Measurements from ENCODE around the gene ARID1B.

Gene ARID1B

DNA sequence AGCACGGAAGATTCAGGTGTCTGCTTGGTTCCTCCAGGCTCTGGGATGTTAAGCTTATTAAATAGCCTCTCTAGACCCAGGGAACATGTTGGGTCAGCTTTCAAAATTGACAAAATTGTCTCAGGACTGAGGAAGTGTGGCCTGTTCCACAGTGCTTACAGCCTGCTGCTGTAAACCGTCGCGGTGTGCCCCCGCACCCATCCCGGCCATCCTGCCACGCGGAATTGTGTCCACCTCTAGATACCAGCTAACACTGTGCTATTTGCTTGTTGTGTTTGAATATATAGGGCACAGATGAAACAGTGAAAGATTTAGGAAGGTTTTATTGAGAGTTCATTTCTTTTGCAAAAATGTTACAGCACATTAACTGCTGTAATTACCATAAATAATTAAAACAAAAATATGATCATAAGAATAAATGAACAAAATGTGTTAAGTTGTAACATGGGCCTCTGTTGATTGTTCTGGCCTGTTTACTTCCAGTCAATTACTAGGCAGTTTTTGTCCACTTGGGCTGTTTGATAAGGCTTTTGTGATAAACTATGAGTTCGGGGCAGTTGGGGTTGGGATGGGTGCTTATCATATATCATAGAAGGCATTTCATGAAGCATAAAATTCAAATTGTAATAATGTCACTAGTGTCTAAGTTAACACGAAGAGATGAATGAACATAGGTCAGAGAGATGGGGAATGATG is 77.4 kb downstream of the ARID1B start:
- no peak for DNase-seq

DNA sequence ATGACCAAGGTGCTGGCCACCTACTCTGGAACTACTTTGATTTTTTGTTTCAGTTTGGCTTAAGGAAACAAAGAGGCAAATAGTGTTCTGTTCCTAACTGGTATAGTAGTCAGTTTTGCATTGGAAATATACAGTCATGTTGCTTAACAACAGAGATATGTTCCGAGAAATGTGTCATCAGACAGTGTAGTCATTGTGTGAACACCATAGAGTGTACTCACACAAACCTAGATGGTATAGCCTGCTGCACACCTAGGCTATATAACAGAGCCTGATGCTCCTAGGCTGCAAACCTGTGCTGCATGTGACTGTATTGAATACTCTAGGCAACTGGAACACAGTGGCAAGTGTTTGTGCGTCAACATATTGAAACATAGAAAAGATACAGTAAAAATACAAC is 80.4 kb downstream of the ARID1B start:
- DNase-seq = no peak

DNA sequence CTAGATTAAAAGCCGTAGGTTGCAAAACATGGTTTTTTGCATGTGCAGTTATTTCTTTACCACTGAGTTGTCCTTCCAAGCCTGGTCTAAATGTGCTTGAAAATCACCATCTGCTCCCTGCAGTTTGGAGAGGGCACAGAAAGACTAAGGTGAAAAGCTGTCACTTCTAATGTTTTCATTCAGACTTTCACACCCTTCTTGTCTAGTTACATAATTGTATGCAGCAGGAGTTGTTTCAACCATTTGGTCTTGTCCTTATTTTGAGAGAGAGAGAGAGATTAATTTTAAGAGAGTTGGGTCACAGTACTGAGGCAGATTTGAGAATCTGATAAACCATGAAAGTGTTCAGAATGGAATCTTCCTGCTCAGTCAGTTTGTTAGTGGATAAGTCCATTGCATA is 82.5 kb downstream of the ARID1B start:
- no peak for DNase-seq

DNA sequence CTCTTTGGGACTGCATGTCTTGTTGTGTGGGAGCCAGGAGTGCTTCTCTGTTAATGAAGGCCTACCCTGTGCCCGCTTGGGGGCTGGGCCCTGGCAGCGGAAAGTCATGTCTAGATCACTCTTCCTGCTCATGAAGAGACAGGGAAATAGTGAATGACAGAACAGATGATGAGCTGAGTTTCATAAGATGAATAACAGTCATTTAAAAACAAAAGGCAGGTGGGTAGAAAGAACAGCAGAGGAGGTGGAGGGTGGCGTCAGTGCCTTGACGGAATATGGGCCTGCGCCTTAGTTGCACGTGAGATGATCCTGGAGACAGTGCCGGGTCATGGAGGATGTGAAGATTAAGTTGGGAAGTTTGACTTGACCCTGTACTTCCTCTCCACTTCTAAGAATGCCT is 85.5 kb downstream of the ARID1B start:
- DNase-seq = no peak

DNA sequence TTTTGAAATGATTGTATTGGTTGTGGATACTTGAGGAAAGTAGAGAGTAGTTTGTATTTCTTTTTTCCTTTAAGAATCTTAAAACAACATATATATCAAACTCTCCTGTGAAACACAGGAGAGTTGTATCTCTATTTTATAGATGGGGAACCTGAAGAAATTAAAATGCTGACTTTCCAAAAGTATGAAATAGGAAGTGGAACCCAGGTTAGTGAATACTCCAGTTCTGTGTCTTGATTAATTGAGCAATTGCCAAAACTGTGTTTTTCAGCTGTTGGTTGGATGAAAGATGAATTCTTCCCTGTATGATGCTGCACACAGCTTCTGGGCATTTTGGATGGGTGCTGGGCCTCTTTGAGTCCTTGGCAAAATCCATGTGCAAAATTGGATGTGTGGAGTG is 86.3 kb downstream of the ARID1B start:
- DNase-seq = no peak

DNA sequence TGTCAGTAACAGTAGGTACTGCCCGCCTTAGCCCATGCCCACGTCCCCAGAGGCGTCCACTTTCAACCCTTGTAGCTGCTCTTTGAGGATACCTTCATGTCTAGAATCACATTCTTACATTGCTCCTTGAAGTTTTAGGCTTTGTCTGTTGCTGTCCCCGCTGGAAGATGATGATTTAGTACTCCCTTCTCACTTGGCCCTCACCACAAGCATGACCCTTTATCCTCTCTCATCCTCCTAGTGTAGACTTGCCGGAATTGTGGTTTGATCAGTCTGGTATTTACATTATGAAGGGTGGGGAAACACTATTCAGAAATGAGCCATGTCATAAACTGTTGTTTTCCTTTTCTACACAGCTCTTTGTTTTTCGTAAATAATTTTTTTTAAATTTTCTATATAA is 87.4 kb downstream of the ARID1B start:
- DNase-seq = no peak

DNA sequence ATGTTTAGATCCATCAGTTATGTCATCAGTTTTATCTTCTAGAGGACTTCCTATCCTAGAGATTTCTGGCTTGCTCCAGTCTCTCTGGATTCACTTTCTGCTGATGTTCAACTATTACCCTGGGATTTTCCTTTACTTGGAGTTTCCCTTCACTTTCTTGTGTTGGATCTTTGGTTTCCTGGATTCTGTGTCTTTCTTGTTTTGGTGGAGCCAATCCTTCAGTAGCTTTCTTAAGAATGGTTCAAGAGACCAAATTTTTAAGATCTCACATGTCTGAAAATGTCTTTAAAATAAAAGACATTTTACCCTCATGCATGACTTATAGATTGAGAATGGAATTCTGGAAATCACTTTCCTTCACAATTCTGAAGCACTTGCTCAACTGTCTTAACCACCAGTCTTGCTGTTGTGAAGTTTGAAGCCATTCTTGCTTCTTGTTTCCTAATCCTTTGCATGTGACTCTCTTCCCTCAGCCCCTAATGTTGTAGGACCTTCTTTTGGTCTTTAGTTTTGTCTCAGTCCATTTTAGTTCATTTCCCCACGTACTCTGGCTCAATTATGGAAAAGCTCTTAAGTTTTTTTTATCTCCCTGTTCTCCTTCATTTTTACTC is 87.9 kb downstream of the ARID1B start:
- no peak for DNase-seq

DNA sequence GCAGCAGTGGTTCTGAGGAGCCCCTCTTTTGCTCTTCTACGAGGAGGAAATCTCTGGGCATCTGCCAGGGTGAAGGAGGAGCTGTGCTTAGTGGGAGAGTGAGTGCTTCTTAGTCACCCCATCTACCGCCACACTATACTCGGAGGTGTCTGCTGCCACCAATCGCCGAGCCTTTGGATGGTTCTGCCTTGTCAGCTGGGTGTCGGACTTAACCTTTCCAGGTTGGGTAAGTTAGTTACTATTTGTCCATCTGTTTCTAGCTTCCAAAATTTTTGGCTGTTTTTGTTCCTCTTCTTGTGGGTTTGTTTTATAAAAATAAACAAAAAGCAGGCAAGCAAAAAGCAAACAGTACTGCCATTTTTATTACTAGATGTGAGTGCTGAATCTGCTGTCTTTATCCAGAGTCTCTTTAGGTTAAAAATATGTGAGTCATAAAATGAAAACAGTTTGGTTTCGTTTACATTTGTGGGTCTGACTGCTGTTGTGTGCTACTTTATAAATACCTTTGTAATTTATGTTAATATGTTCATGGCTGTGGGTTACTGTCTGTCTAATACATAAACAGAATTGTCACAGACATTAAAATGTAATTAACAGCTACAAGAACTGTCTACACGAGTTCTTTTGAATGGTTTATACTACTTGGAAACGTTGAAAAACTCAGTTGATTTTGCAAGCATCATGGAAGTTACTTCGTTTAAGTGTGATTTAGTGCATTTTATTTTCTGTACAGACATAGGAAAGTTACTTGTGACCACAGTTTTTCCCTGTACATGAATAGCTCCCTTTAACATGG is 89.2 kb downstream of the ARID1B start:
- no peak for DNase-seq

DNA sequence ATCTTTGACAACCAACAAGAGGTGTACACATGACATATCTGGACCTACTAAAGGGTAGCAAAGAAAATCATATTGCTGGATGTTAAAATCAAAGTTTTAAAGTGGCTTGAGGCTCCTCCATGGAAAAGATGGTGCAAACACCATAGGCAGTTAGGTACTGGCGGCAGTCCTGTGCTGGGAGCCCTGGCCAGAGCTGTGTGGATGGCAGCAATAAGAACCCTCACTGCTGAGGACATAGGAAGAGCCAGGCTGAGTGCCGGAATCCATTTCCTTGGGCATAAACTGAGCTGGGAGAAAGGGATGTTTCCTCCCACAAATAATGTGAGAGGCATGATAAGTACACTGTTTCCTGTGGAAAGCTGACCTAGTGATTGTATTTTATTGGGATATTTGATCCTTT is 89.9 kb downstream of the ARID1B start:
- no peak for DNase-seq

DNA sequence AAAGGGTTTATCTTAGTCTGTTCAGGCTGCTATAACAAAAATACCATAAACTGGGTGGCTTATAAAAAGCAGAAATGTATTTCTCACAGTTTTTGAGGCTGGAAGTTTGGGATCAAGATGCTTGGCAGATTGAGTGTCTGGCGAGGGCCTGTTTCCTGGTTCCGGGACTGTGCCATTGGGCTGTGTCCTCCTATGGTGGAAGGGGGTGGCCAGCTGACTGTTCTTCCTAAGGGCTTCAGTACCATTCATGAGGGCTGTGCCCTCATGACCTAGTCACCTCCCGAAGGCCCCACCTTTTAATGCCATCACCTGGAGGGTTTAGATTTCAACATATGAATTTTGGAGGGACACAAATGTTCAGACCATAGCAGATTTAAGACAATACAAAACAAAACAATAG is 91.2 kb downstream of the ARID1B start:
- no peak for DNase-seq

DNA sequence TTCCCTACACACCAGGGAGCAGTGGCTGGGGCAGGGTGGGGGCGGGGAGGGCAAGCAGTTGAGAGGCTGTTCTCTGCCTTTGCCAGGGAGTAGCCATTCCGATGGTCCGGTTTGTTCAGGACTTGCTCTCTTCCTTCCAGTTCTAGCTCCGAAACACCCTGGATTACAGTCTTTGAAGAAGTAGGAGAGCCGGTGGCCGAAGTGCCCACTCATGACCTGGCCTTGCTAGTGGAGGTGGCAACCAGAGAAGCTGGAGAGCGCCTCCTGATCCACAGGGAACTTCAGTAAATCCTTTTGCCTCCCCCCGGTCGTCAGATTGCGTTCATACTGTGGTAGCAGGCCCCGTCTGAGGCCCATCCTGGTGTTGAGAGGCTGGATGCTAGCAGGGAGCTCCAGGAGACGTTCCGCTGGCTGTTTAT is 92.8 kb downstream of the ARID1B start:
- DNase-seq = peak; percentile 36

DNA sequence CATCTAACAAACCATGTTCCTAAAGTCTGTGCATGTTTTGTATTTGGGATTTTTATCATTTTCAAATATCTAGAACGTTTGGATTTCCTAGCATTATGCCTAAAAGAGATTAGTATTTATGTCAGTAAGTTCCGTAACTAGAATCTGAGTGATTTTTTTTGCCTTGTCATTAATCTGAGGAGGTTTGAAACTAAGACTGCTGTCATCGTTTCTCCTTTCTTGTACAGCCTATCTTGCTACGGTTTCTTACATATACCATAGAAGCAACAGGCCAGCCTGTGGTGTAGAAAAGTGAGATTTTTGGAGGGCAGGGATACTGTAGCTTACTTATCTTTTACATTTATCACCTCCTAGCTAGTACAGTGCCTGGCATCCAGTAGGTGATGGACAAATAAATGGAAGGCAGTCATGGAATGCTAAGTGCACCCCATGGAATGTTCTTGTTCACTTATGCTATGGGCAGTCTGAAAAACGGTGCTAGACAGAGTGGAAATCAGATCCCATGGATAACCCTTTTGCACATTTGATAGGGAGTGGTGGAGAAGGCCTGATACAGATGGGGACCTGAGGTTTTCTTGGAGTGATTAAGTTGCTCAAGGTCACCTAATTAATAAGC is 93.9 kb downstream of the ARID1B start:
- no peak for DNase-seq

DNA sequence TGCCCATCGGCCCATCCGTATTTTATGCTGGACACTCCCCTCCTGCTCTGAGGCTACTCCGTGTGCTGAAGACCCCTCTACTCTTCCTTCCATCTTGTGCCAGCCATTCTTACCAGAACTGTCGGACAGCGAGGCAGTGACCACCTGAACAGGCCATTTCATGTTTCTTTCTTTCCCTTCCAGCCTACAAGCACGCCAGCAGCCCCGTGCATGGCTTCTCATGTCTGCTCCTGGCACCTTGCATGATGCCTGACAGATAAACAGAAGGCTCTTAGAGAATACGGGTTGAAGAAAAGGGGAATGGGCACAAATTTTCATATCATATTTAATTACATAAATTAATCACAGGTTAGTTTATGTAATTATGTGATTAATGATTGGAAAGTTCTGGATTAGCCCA is 95.7 kb downstream of the ARID1B start:
- no peak for DNase-seq

DNA sequence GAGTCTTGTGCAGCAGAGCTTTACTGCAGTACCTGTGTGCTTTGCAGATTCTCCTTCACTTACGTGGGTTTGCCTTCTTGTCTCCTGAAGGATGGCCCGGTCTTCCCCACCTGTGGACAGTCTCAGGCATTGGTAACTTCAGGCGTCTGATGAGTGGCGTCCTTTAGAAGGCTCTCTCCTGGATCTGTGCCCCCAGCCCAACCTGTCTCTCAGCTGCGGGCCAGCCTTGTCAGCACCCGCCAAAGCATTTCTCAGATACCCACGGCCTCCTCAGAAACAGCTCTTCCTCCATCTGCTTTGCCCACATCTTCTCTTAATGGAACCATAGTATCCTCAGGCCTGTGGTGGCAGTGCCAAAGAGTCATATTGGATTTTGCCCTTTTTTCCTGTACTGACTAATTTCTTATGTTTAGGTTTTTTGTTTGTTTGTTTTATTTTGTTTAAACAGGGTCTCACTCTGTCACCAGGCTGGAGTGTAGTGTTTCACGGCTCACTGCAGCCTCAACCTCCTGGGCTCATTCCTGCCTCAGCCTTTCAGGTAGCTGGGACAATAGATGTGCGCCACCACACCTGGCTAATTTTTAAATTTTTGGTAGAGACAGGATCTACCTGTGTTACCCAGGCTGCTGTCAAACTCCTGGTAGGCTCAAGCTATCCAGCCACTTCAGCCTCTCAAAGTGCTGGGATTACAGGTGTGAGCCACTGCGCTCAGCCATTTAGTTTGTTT is 96.6 kb downstream of the ARID1B start:
- DNase-seq = no peak

DNA sequence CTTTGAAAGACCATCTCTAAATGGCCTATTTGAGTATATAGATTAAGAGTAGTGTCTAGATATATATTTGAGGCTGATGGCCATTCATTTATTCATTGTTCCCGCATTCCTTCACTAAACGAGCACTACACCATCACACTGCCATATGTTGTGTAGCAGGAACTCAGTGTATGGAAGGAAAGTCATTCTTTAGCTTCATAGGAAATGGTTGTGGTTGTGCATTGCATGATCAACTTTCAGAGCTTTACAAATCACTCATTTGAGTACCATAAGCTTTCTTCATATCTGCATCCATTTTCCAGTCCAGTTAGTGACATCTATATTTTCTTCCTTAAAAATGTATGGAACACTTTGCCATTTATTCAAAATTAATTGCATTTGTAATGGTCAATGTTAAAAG is 97.9 kb downstream of the ARID1B start:
- no peak for DNase-seq

DNA sequence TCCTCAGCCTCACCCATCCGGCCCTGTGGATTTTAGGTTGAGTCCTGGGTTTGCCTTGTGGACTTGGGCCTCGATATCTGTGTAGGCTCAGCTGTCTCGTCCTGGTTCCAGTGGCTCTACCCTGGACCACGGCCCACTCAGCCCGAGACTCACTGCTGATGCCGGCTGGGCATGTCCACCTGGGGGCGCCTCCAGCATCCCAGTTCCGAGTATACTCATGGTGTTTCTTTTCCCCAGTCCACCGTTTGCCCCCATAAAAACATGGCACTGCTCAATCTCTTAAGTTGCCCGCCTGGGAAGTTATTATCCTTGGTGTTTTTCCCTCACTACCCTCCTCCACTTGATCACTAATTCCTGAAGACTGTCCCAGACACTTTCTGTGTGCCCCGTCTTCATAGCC is 99.1 kb downstream of the ARID1B start:
- DNase-seq = no peak

DNA sequence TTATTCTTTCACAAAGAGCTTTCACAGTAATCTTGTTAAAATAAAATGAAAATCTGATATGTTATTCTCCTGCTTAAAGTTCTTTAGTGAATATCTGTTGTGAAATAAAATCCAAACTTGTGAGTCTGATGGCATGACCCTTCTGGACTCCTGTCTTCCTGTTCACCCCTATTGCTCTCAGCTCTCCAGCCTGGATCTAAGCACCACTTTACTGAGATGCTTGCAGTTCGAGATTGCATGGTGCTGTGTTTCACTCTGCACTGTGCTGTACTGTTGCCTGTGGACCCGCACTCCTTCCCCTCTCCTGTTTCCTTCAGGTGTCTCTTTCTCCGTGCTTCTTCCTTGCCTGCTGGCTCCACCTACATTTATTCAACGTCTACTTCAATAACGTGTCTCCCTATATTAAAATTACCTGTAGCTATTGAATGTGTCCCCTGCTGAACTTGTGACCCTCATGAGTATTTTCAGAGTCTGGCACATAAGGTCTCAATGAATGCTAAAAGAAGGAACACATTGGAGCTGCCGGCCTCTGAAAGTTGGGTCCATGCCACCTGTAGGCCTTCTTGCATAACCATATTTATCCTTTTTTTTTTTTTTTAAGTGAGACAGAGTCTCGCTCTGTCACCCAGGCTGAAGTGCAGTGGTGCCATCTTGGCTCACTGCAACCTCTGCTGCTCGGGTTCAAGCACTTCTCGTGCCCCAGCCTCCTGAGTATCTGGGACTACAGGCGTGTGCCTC is 100.1 kb downstream of the ARID1B start:
- DNase-seq = no peak

DNA sequence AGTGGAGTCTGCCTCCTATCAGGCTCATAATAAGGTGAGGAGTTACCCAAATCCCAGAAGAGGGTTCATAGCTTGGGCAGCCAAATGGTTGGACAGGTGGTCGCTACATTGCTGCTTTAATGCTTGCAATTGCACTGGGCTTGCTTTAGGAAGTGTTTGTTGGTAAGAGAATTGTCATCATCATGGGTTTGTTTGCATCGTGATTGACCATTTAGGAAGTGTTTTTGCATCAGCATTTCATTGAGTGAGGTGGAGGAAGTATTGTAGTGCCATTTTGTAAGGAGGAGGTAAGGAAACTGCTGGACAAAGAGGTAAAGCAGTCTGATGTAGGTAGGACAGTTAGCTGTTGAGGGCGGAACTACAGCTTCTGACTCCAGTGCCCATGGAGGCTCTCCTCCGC is 101.5 kb downstream of the ARID1B start:
- DNase-seq = no peak

DNA sequence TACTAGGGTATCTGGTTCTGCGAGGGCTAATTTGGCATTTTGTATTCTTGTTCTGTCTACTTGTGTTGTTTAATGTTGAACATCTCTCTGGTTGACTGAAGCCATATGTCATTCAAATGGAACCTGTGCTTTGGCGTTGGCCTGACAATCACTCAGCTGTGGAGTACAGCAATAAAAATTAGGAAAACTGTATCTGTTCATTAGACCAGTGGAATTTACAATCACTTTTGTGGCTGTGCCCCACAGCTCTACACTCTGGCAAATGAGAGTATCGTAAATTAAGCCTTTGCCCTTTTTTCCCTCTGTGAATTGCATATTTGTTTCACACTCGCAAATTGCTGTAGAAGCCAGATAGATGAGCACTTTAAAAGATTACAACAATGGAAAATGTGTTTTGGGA is 102.0 kb downstream of the ARID1B start:
- DNase-seq = no peak

DNA sequence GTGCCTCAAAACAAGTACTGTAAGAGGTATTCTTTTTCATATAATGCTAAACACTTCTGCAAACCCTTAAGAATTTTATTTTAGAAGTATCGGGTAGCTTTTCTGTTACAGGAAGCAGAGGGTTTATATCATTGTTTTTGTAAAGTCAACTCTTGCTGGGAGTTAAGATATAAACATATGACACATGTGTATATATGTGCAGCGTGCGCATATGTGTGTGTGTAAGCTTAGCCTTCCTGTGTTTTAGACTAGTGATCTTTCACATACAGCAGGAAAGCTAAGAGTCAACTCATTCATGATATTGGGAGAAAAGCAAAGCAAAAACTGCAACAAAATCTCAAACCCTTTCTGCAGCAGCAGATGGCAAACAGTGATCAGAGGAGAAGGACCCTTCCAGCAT is 102.4 kb downstream of the ARID1B start:
- no peak for DNase-seq

DNA sequence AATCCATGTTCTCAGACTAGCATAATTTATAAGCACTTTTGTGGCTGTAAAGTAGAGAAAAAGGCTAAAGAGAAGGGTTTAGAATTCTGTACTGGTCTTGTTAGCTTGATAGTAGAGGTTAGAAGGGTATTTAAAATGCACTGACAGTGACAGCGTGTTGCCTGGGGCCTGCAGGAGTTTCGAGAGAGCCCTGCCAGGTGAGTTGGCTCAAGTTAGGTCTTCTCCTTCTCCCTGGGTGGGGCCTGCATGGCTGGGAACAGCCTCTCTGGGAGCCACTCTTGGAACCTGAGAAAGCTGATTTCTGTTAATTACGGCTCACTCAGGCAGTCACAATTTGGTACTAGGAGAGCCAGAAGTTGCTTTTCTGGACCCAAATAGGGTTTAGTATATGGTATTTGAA is 103.7 kb downstream of the ARID1B start:
- DNase-seq = no peak

All from retina (tissue), 1 donor.